ENCODE measurements around the gene ZDHHC14. TPM values are rescaled to one million over a fixed set of nuclear protein-coding genes. Genes with fewer than 3 reads are reported as not detected.

ZDHHC14 gene
- total and polyA plus RNA-seq, 2 experiments from 2014 or later: 3.0 to 7.4 TPM

- H3K4me3 Mint-ChIP-seq: no peak overlapping the region
- H3K36me3 ChIP-seq (ENCODE audit: insufficient read depth): no peaks in the 10 kb centered on the region
- H3F3A ChIP-seq (replicated peaks; ENCODE audit: low read depth): no peaks in the 10 kb centered on the region
- H3K4me1 Mint-ChIP-seq: peaks cover 51% of the 10 kb centered on the region
- H3K4me1 ChIP-seq (ENCODE audit: insufficient read depth): peaks cover 24% of the 10 kb centered on the region
- H3K9me2 ChIP-seq (ENCODE audit: insufficient read depth): no peaks in the 10 kb centered on the region
- H4K20me1 ChIP-seq (replicated peaks; ENCODE audit: insufficient read depth): no peaks in the 10 kb centered on the region
- no peak overlapping the region; the same call in 1 of the 2 replicates for H3K4me2 ChIP-seq
- no peaks in the 10 kb centered on the region for H3K27me3 ChIP-seq (ENCODE audit: insufficient read depth)
- H3K36me3 Mint-ChIP-seq (ENCODE audit: low read depth): no peaks in the 10 kb centered on the region
- no peak overlapping the region for H3K27ac Mint-ChIP-seq
- TF ChIP-seq POLR2AphosphoS5 (IDR thresholded peaks at IDR 0.05; ENCODE audit: low read depth): no peak
- TF ChIP-seq EZH2phosphoT487 (IDR thresholded peaks at IDR 0.05; ENCODE audit: unreplicated experiment): no peak
- no peak for TF ChIP-seq ZNF462 (CRISPR knock-in tag; IDR thresholded peaks at IDR 0.05)
- no peak for TF ChIP-seq ZNF331 (CRISPR knock-in tag; IDR thresholded peaks at IDR 0.05; ENCODE audit: low read depth)
- no peak for TF ChIP-seq STAT1 (IDR thresholded peaks at IDR 0.05; ENCODE audit: unreplicated experiment)
- TF ChIP-seq CREB1 (CRISPR knock-in tag; IDR thresholded peaks at IDR 0.05; ENCODE audit: low read depth): no peak
- no peak for TF ChIP-seq ZNF114 (CRISPR knock-in tag; IDR thresholded peaks at IDR 0.05)
- TF ChIP-seq ETS1 (IDR thresholded peaks at IDR 0.05): no peak
- TF ChIP-seq NANOG (IDR thresholded peaks at IDR 0.05; ENCODE audit: borderline replicate concordance): no peak
- no peak for TF ChIP-seq REST (IDR thresholded peaks at IDR 0.05; ENCODE audit: unreplicated experiment)
- TF ChIP-seq EZH2 (IDR thresholded peaks at IDR 0.05; ENCODE audit: low read depth, unreplicated experiment): no peak
- TF ChIP-seq CTCF (conservative IDR thresholded peaks at IDR 0.05; ENCODE audit: low read depth in 2 of 2): no peak
- TF ChIP-seq JUNB (IDR thresholded peaks at IDR 0.05; ENCODE audit: unreplicated experiment): no peak
- H2AFZ ChIP-seq: no peak overlapping the region
- ATAC-seq: no peak
- H3K9me3 Mint-ChIP-seq: no peaks in the 10 kb centered on the region
- peaks cover 8% of the 10 kb centered on the region for H3K27me3 Mint-ChIP-seq (ENCODE audit: insufficient read depth, low read depth, poor library complexity)
- DNase-seq (ENCODE audit: low spot score): no peak
- no peaks in the 10 kb centered on the region for H3K79me2 ChIP-seq (replicated peaks; ENCODE audit: insufficient read depth)
- no peak overlapping the region for H3K27ac ChIP-seq (ENCODE audit: low read depth)
- H3K4me3 ChIP-seq: no peak overlapping the region
Observed at GRCh38 chr6:157432892-157433265, 51.9 kb downstream of the ZDHHC14 start.
